ENCODE results near the gene TAB2. TPM values are rescaled to one million over a fixed set of nuclear protein-coding genes. Genes with fewer than 3 reads are reported as not detected.

TAB2 gene
- total RNA-seq, 1 donor from 2014 or later: 69.0 TPM

DNA sequence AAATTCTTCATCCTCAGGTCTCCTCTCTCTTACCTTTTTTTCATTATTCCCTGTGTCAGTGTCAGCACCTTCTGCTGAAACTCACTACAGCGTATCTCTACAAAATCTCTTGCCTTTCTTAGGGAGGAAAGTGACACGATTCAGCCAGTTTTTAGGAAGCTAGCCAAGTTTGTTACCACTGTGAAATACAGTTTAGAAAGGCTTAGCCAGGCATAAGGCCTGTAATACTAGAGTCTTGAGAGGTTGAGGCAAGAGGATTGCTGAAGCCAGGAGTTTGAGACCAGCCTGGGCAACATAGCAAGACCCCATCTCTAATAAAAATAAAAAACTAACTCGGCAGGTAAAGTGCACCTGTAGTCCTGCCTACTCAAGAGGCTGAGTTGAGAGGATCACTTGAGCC, 16.7 kb downstream of the TAB2 start:
- CTCF ChIA-PET: interaction anchor here (1.3 kb wide), 1 partner anchor 98 kb away, joined by 4 read pairs; no protein-coding TSS in a partner anchor
- intact Hi-C loops (cut with micrococcal nuclease): no loop called here
- no peak overlapping the region for H3K4me3 Mint-ChIP-seq

GRCh38 chr6:149334682-149335160, 17.2 kb downstream of the TAB2 start:
- intact Hi-C loops (cut with micrococcal nuclease): no loop called here
- H3K27me3 Mint-ChIP-seq: no peaks in the 10 kb centered on the region
- ATAC-seq (ENCODE audit: low read depth): no peak
- TF ChIP-seq CTCF (IDR thresholded peaks at IDR 0.05): no peak
- H3K36me3 Mint-ChIP-seq (ENCODE audit: low read depth): peaks cover 4% of the 10 kb centered on the region
- ChIA-PET POLR2A (interaction anchor here (0.7 to 1.8 kb wide), 2 partner anchors 9 to 303 kb away, joined by 4 to 6 read pairs; no protein-coding TSS in a partner anchor), CTCF (interaction anchor here (1.3 kb wide), 1 partner anchor 97 kb away, joined by 4 read pairs; no protein-coding TSS in a partner anchor)
- DNase-seq: no peak
- H3K27ac Mint-ChIP-seq: no peak overlapping the region
- peak overlapping the region; percentile 2 for H3K4me3 Mint-ChIP-seq
- peaks cover 84% of the 10 kb centered on the region for H3K4me1 Mint-ChIP-seq
- H3K9me3 Mint-ChIP-seq: peaks cover 2% of the 10 kb centered on the region

More for the DNA sequence above, 16.7 kb downstream of the TAB2 start:
- Mint-ChIP-seq H3K27me3 (no peaks in the 10 kb centered on the region), H3K4me1 (peaks cover 88% of the 10 kb centered on the region), H3K36me3 (ENCODE audit: low read depth) (peaks cover 4% of the 10 kb centered on the region), H3K27ac (no peak overlapping the region), H3K9me3 (peaks cover 2% of the 10 kb centered on the region)
- ATAC-seq (ENCODE audit: low read depth): no peak
- no peak for TF ChIP-seq CTCF (IDR thresholded peaks at IDR 0.05)
- POLR2A ChIA-PET: interaction anchor here (0.6 to 0.7 kb wide), 2 partner anchors 9 to 302 kb away, joined by 4 read pairs; no protein-coding TSS in a partner anchor
- DNase-seq: no peak

GRCh38 chr6:149335924-149336608, 18.6 kb downstream of the TAB2 start:
- peak; percentile 10 for ATAC-seq (ENCODE audit: low read depth)
- Mint-ChIP-seq H3K4me1 (peaks cover 80% of the 10 kb centered on the region), H3K9me3 (peaks cover 2% of the 10 kb centered on the region), H3K27me3 (no peaks in the 10 kb centered on the region), H3K4me3 (no peak overlapping the region), H3K36me3 (ENCODE audit: low read depth) (peaks cover 4% of the 10 kb centered on the region), H3K27ac (peak overlapping the region; percentile 0)
- TF ChIP-seq CTCF (IDR thresholded peaks at IDR 0.05): no peak
- intact Hi-C loops (cut with micrococcal nuclease): no loop called here
- ChIA-PET POLR2A (interaction anchor here (1.8 kb wide), 1 partner anchor 11 kb away, joined by 6 read pairs; no protein-coding TSS in a partner anchor), CTCF (no interaction called here)
- DNase-seq: no peak

DNA sequence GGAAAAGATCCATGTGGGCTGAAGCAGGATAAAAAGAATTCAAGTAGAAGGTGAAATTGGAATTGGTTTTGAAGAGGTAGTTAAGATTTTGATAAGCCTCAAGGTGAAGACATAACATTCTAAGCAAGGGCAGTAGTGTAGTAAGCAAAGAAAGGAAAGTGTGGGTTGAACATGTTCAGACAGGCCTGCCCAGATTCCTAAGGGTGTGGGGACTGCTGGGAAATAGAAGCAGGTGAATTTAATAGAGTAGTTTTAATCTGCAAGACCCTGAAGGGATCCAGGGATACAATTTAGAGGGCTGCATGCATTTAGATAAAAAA, 19.1 kb downstream of the TAB2 start:
- ATAC-seq (ENCODE audit: low read depth) (no peak), DNase-seq (no peak)
- Mint-ChIP-seq H3K9me3 (peaks cover 2% of the 10 kb centered on the region), H3K27me3 (no peaks in the 10 kb centered on the region), H3K36me3 (ENCODE audit: low read depth) (peaks cover 4% of the 10 kb centered on the region), H3K27ac (peak overlapping the region; percentile 0), H3K4me1 (peaks cover 80% of the 10 kb centered on the region), H3K4me3 (peak overlapping the region; percentile 0)
- no peak for TF ChIP-seq CTCF (IDR thresholded peaks at IDR 0.05)
- intact Hi-C loops (cut with micrococcal nuclease): no loop called here
- ChIA-PET CTCF (no interaction called here), POLR2A (no interaction called here)

- ATAC-seq (ENCODE audit: low read depth) (no peak), DNase-seq (no peak)
- Mint-ChIP-seq H3K9me3 (peaks cover 2% of the 10 kb centered on the region), H3K36me3 (ENCODE audit: low read depth) (peaks cover 4% of the 10 kb centered on the region), H3K27ac (peak overlapping the region; percentile 3), H3K27me3 (no peaks in the 10 kb centered on the region), H3K4me3 (no peak overlapping the region), H3K4me1 (peaks cover 80% of the 10 kb centered on the region)
- ChIA-PET CTCF (interaction anchor here (1.4 kb wide), 1 partner anchor 147 kb away, joined by 5 read pairs; no protein-coding TSS in a partner anchor), POLR2A (interaction anchor here (0.6 kb wide), 3 partner anchors 16 to 31 kb away, joined by 3 to 7 read pairs (median 4); no protein-coding TSS in a partner anchor)
- intact Hi-C loops (cut with micrococcal nuclease): no loop called here
- TF ChIP-seq CTCF (IDR thresholded peaks at IDR 0.05): no peak
Observed at GRCh38 chr6:149337320-149337719, 19.8 kb downstream of the TAB2 start.
